H54 (cell line): ENCODE results near the gene ARHGEF39.
"Not testable (repeated sequence)": the region's sequence is repeated elsewhere in the genome, so short reads cannot be mapped to it uniquely, and the experiment has no call there.

ENCODE experiments used
- DNase-seq: peaks from one replicate; pipeline ENCODE4 v3.0.0; 2011; ENCODE audit warnings: low spot score, mixed read lengths; ENCODE audit not compliant: insufficient read length
- FAIRE-seq: peaks from 3 replicates; lab custom pipeline; 2011; peaks lifted over from hg19 to GRCh38; lab: Jason Lieb, UNC
- POLR2A ChIP-seq: IDR thresholded peaks from 2 replicates; pipeline ENCODE4 v1.6.1; 2011; ENCODE audit warnings: low read depth, mild to moderate bottlenecking, low read length

The ARHGEF39 gene

DNA sequence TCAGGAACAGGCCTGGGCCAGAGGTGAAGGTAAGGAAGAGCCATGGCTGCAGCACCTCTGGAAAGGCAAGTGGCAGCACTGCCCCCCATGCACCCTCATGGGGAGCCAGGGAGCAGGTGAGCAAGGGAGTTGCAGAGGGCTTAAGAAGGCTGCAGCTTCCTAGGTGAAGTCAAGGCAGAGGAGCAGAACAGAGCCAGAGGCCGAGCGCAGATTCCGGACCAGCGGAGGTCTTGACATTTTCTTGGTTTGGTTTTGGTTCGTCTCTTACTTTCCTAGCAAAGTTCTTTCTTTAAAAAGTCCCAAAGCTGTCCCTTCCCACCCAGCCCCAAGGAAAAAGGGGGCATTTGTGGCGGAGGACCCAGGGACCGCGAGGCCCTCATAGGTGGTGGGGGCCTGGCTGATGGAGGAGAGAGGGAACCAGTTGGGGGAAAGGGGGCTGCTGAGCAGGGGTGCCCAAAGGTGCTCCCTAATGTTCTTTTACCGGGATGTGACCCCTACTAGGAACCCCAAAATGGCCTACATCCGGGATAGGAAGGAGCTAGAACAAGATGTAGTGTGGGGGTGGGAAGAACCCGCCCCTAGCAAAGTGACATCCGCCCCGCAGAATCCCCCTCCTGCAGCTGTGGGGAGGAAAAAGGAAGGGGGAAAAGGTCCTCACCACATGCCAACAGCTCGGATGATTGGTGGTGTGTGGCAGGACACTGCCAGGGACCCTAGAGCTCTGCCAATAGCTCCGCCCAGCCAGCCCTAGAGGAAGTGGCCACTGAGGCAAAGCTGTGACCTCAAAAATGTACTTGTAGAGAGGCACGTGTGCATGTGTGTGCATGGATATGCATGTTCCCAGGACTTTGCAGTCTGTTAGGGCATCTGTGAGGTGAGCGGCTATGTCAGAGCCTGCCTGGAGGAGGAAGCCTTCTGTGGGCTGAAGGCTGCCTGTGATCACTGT, 45.9 kb downstream of the ARHGEF39 start:
- DNase-seq (no peak), FAIRE-seq (no peak)
- no peak for TF ChIP-seq POLR2A

DNA sequence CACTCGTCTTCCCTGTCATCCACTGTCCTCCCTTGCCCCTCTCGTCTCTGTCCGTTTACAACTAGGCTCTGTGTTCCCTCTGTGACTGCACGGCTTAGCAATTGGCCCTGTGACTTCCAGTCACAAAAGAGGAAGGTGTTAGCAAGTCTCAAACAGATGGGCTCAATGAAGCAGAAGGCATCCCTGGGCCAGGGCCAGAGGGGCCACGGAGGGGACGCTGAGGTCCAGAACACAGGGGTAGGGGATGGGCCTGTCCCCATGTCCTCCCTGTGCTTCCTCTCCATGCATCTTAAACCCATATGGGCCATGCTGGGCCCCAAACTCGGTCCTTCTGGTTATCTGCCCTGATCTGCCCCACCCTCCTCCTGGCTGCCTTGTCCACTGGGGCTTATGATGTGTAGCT, 46.7 kb downstream of the ARHGEF39 start, which contains the start of gene CD72:
CD72 (minus strand) TSS at position 89 of the 403 bp plus-strand sequence. CDS start 110 bp downstream, outside the sequence.
- no peak for DNase-seq
- no peak for FAIRE-seq
- TF ChIP-seq POLR2A, result no peak

DNA sequence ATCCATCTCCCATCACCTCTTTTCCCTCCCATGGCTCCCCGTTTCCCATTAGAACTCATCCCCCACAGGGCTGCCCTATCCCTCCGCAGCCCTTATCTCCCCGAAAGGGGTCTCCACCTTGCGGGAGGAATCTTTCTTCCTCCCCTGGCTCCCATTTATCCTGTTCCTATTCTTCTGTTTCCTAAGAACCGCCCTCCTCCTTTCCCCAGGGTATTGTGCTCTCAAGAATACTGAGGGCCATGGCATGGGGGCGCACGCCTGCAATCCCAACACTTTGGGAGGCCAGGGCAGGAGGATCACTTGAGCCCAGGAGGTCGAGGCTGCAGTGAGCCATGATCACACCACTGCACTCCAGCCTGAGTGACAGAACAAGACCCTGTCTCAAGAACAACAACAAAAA, 47.4 kb downstream of the ARHGEF39 start:
- no peak for TF ChIP-seq POLR2A
- no peak for FAIRE-seq
- DNase-seq, result no peak

DNA sequence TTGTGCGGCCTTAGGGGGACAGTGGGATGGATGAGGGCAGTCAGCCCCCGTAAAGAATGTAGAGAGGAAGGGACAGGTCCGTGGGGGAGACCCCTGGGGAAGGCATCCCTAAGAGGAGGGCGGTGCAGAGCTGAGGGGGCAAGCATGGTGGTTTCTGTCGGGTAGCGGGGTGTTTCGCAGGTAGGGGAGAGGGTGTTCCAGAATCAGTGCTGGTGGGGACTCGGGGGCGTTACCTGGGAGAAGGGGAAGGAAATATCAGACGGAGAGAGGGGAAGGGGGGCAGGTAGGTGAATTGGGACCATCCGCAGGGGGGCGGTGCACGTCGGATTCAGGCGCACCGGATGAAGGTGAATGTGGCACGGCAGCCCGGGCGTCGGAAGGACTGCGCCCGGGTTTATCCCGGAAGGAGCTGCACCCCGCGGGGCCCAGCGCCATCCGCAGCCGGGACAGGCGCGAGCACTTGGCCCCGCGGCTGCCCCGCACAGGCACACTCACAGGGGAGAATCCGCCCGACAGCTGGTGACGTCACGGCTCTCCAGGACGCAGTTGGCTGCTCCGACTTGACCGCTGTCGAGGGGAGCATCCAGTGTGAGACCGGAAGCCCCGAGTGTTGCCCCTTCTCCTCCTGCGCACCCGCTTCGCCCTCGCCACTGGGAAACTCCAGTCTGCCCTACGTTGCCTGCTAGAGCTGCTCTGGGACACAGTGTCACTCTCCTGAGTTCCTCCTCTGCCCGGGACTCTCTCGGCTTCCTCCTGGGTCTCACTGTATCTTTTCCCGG, 48.1 kb downstream of the ARHGEF39 start:
- FAIRE-seq (no peak), DNase-seq (no peak)
- no peak for TF ChIP-seq POLR2A

DNA sequence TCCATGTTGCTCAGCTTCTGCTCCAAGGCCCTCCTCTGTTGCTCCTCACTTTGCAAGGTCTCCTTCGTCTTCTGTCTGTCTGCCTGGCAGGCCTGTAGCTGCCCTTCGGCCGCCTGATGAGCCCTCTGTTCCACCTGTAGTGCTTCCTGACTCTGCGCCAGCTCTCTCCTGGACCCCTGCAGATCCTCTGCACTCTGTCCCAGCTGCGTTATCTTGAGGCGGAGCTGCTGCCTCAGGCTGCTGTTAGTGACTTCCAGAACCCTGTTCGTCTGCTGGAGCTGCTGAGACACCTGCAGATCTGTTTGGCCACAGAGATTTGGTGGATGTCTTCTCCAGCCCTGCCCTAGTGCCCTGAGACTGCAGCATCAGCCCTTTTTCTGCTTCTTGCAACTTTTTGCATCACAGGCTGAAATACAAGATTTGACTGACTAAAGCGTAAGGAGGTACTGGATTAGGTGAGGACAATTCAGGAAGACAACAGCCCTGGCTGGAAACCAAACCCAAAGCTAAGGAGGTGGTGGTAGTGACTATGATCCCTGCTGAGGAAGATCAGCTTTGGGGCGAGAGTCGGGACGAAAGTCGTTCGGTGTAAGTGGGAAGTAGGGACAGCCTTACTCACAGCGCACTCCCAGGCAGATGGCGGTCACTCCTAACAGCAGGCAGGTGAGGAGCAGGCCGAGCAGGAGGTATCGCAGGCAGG, 48.9 kb downstream of the ARHGEF39 start:
- FAIRE-seq (no peak), DNase-seq (no peak)
- no peak for TF ChIP-seq POLR2A

DNA sequence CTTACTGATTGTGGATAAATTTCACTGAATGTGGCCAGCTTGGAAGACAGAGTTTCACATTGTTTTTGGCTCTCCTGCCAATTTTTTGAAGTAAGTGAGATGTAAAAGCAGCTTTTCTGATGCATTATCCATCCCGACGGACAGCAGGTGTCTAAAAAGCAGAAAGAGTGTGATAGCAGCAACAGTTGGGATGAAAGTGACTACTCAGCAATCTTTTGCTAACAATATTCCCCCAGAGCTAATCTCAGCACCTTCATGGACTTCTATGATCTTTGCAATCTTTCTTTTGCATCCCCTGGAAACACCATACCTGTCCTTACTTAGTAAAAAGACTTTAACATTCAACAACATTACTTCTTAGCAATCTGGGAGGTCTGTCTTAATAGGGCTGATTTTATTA, 52.2 kb downstream of the ARHGEF39 start:
- FAIRE-seq (no peak), DNase-seq (no peak)
- TF ChIP-seq POLR2A, result no peak

DNA sequence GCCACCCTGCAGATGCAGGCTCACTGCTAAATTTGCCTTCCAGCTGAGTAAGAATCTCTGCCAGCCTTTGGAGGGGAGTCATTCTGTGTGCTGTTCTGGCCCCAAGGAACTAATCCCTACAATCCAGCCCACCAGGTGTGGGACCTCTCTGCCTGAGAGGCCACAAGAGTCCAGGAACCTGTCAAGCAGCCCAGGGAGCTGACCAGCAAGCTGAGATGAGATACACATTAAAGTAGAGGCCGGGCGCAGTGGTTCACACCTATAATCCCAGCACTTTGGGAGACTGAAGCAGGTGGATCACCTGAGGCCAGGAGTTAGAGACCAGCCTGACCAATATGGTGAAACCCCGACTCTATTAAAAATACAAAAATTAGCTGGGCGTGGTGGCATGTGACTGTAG, 52.9 kb downstream of the ARHGEF39 start:
- DNase-seq, FAIRE-seq: not testable (repeated sequence)

DNA sequence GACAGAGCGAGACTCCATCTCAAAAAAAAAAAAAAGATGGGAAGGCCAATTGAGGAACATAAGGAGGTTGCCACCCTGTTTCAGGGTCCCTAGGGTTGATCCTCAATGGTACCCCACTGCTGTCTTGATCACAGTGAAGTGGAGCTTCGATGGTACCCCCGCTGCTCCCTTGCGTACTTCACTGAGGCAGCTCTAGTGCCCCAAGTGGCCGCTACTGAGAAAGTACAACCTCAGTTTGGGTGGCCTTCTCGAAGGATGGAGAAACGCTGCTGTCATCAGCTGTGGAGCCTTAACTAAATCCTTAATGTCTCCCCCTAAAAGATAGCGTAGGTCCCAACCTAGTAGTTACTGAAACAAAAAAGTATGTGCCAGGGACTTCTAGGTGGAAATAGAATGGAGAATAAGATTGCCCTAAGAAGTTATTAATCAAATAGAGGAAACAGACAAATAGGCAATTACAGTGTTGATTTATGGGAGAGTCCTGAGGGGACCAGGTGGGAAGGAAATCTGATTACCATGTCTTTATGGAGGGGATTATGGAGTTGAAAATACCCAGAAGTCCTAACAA, 53.7 kb downstream of the ARHGEF39 start:
- no peak for FAIRE-seq
- DNase-seq, result no peak
- TF ChIP-seq POLR2A, result no peak

DNA sequence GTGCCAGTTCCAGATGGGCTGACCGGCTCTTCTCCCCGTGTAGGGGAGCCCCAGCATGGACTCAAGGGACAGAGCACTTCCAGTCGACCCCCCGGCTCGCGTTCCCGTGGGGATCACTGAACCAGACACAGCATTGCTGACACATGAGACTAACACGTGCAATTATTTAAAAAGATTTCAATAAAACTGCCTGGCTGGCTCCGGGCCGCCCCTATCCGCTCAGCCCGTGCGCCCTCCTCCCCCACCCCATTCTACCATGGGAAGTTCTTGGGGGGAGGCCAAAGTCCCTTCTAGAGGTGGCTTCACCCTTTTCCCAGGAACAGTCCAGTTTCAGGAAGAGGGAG, 55.2 kb downstream of the ARHGEF39 start:
- FAIRE-seq, result no peak
- TF ChIP-seq POLR2A, result no peak
- no peak for DNase-seq
